K562 (cell line): Measurements from ENCODE around the gene STAT6. TPM values are rescaled to one million over a fixed set of nuclear protein-coding genes. Genes with fewer than 3 reads are reported as not detected.

Source experiments
- BDP1 ChIP-seq: IDR thresholded peaks from 3 replicates; pipeline ENCODE4 v1.6.1; 2011; ENCODE audit not compliant: insufficient read length, insufficient read depth
- CBFA2T3 ChIP-seq: fragments of 450-650 bp; IDR thresholded peaks from 2 replicates; pipeline ENCODE4 v1.6.1; 2017
- DPF2 ChIP-seq: fragments of 450-650 bp; IDR thresholded peaks from 2 replicates; pipeline ENCODE4 v1.6.1; 2016
- JUND ChIP-seq, 2 experiments: IDR thresholded peaks; 2 replicates in 1 of 2; 3 replicates in 1 of 2; pipeline ENCODE4 v1.6.1; 2011; ENCODE audit warnings: borderline replicate concordance in 2 of 2, low read depth in 2 of 2, low read length in 2 of 2, improper control_type of control experiment in 1 of 2, missing biosample characterization in 1 of 2, missing genetic modification characterization in 1 of 2, missing genetic modification reagents in 1 of 2
- MTA1 ChIP-seq: fragments of 450-650 bp; IDR thresholded peaks from 2 replicates; pipeline ENCODE4 v1.6.1; 2017; ENCODE audit warnings: borderline replicate concordance
- NRF1 ChIP-seq, 2 experiments: fragments of 450-650 bp; IDR thresholded peaks in 1 of 2; conservative IDR thresholded peaks in 1 of 2; 2 replicates each; pipeline ENCODE4 v1.6.1; 2014; ENCODE audit warnings: mild to moderate bottlenecking in 2 of 2
- POLR2AphosphoS2 ChIP-seq: IDR thresholded peaks from 2 replicates; pipeline ENCODE4 v1.6.1; 2012; ENCODE audit warnings: low read length, improper control_type of control experiment
- RNF2 ChIP-seq: sonication (generic); IDR thresholded peaks from 2 replicates; pipeline ENCODE4 v1.6.1; 2016
- SMARCA4 ChIP-seq: fragments of 450-650 bp; IDR thresholded peaks from 2 replicates; pipeline ENCODE4 v1.6.1; 2016
- SMARCC2 ChIP-seq: fragments of 450-650 bp; IDR thresholded peaks from 2 replicates; pipeline ENCODE4 v1.6.1; 2017; ENCODE audit warnings: antibody characterized with exemption, moderate library complexity, mild to moderate bottlenecking, low read depth
- SMARCE1 ChIP-seq: fragments of 450-650 bp; IDR thresholded peaks from 2 replicates; pipeline ENCODE4 v1.7.1; 2016; ENCODE audit warnings: mild to moderate bottlenecking
- TEAD4 ChIP-seq, 2 experiments: sonication (generic) in 1 of 2; formaldehyde crosslinking in 1 of 2; IDR thresholded peaks; 2 replicates each; pipeline versions ENCODE4 v1.6.1 to v1.8.0; 2012 to 2022; ENCODE audit warnings: borderline replicate concordance in 1 of 2, inconsistent platforms in 1 of 2, low read length in 1 of 2, mild to moderate bottlenecking in 1 of 2, missing genetic modification reagents in 1 of 2
- TSC22D4 ChIP-seq: fragments of 450-650 bp; IDR thresholded peaks from 2 replicates; pipeline ENCODE4 v1.6.1; 2016; ENCODE audit warnings: missing genetic modification characterization, missing biosample characterization, control low read depth
- ZBTB7A ChIP-seq: IDR thresholded peaks from 2 replicates; pipeline ENCODE4 v1.6.1; 2011; ENCODE audit warnings: low read depth, mild to moderate bottlenecking, low read length, moderate library complexity, borderline replicate concordance; ENCODE audit not compliant: control insufficient read depth
- ZBTB8A ChIP-seq: fragments of 450-650 bp; IDR thresholded peaks from 2 replicates; pipeline ENCODE4 v1.6.1; 2018; ENCODE audit warnings: mild to moderate bottlenecking, moderate library complexity; ENCODE audit not compliant: partially characterized antibody
- ZKSCAN8 ChIP-seq: fragments of 200-800 bp; sonication (Bioruptor generic); IDR thresholded peaks from 2 replicates; pipeline ENCODE4 v1.6.1; 2016; ENCODE audit warnings: missing genetic modification characterization, missing compliant biosample characterization
- ZNF696 ChIP-seq: fragments of 250-450 bp; sonication (Bioruptor Pico); conservative IDR thresholded peaks from 2 replicates; pipeline ENCODE4 v1.4.0; 2020; ENCODE audit warnings: mild to moderate bottlenecking, moderate library complexity
- polyA plus RNA-seq, 8 experiments: library from polyadenylated mRNA; depleted of rRNA in 4 of 8; stranded (reverse) in 5 of 8; unstranded in 3 of 8; fragments of >200 nt; fragmentation: Nextera tagmentation in 2 of 8; fragmentation: Illumina TruSeq in 1 of 8; extraction: Ambion mirVana in 2 of 8; extraction: Trizol in 1 of 8; gene quantifications; 2 replicates each; pipeline versions ENCODE4 v1.2.1 to v1.2.3, GENCODE V29; 2011 to 2014; ENCODE audit warnings: inconsistent platforms in 1 of 8, missing spikeins in 1 of 8
- total RNA-seq, 7 experiments: library from RNA; depleted of rRNA in 6 of 7; stranded (reverse); fragments of >200 nt in 6 of 7; fragmentation: Illumina TruSeq in 2 of 7; extraction: Trizol in 2 of 7; gene quantifications; 2 replicates each; pipeline versions ENCODE4 v1.2.1 to v1.2.3, GENCODE V29; 2011 to 2021; ENCODE audit warnings: low replicate concordance in 1 of 7
- TF ChIP-seq, protein P1 (sequence below), 2 experiments: fragments of 450-650 bp; IDR thresholded peaks; 2 replicates each; pipeline ENCODE4 v1.6.1; 2016
- TF ChIP-seq, protein P2 (sequence below), 2 experiments: fragments of 450-650 bp in 1 of 2; sonication (generic) in 1 of 2; formaldehyde crosslinking; conservative IDR thresholded peaks; 2 replicates each; pipeline versions ENCODE4 v1.4.0 to v1.8.1; 2020 to 2022; ENCODE audit warnings: mild to moderate bottlenecking in 1 of 2, missing genetic modification reagents in 1 of 2
- TF ChIP-seq, protein P3 (sequence below): fragments of 150-350 bp; IDR thresholded peaks from 2 replicates; pipeline ENCODE4 v1.6.1; 2014; ENCODE audit warnings: low read depth, mild to moderate bottlenecking, low read length, borderline replicate concordance
- TF ChIP-seq, protein P4 (sequence below): IDR thresholded peaks from 2 replicates; pipeline ENCODE4 v1.6.1; 2012; ENCODE audit warnings: low read depth, low read length, improper control_type of control experiment, borderline replicate concordance

Gene STAT6
- total and polyA plus RNA-seq, 9 of the 15 experiments (the other 6 are each of a cell fraction or from before 2014, with no cell fraction given), result 2.4 to 49.5 (median 26.5) TPM

- TF ChIP-seq, protein P1, sequence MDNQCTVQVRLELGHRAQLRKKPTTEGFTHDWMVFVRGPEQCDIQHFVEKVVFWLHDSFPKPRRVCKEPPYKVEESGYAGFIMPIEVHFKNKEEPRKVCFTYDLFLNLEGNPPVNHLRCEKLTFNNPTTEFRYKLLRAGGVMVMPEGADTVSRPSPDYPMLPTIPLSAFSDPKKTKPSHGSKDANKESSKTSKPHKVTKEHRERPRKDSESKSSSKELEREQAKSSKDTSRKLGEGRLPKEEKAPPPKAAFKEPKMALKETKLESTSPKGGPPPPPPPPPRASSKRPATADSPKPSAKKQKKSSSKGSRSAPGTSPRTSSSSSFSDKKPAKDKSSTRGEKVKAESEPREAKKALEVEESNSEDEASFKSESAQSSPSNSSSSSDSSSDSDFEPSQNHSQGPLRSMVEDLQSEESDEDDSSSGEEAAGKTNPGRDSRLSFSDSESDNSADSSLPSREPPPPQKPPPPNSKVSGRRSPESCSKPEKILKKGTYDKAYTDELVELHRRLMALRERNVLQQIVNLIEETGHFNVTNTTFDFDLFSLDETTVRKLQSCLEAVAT (IDR thresholded peaks at IDR 0.05), result no peak
- TF ChIP-seq TEAD4 (IDR thresholded peaks at IDR 0.05; ENCODE audit: low read length), result peak; percentile 18; the same call in 1 of the 2 replicates
- TF ChIP-seq TEAD4 (CRISPR knock-in tag; IDR thresholded peaks at IDR 0.05; ENCODE audit: borderline replicate concordance), result no peak
- TF ChIP-seq ZNF696 (CRISPR knock-in tag), result no peak
- TF ChIP-seq SMARCE1, result peak; percentile 84; the same call in 1 of the 2 replicates
- TF ChIP-seq NRF1 (conservative IDR thresholded peaks at IDR 0.05 in 1 of 2, IDR thresholded peaks at IDR 0.05 in 1 of 2), result 0 out of 4 replicates have a peak, but pooled peaks of 1 of the 2 experiments have one; percentile 13
- TF ChIP-seq ZBTB7A, result 0 out of 2 replicates have a peak, but pooled peaks have one; percentile 18
- TF ChIP-seq DPF2, result peak; percentile 81
- peak; percentile 34; the same call in 1 of the 2 replicates for TF ChIP-seq RNF2
- TF ChIP-seq BDP1, result no peak
- peak; percentile 83 for TF ChIP-seq JUND (IDR thresholded peaks at IDR 0.05; ENCODE audit: borderline replicate concordance, low read depth, low read length)
- peak; percentile 56; the same call in 1 of the 3 replicates for TF ChIP-seq JUND (tag; IDR thresholded peaks at IDR 0.05; ENCODE audit: borderline replicate concordance, low read depth, low read length)
- TF ChIP-seq, protein P2, sequence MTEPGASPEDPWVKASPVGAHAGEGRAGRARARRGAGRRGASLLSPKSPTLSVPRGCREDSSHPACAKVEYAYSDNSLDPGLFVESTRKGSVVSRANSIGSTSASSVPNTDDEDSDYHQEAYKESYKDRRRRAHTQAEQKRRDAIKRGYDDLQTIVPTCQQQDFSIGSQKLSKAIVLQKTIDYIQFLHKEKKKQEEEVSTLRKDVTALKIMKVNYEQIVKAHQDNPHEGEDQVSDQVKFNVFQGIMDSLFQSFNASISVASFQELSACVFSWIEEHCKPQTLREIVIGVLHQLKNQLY (CRISPR knock-in tag; conservative IDR thresholded peaks at IDR 0.05), result no peak
- no peak for TF ChIP-seq ZKSCAN8 (CRISPR knock-in tag)
- TF ChIP-seq MTA1, result peak; percentile 40; the same call in 1 of the 2 replicates
- TF ChIP-seq, protein P3, sequence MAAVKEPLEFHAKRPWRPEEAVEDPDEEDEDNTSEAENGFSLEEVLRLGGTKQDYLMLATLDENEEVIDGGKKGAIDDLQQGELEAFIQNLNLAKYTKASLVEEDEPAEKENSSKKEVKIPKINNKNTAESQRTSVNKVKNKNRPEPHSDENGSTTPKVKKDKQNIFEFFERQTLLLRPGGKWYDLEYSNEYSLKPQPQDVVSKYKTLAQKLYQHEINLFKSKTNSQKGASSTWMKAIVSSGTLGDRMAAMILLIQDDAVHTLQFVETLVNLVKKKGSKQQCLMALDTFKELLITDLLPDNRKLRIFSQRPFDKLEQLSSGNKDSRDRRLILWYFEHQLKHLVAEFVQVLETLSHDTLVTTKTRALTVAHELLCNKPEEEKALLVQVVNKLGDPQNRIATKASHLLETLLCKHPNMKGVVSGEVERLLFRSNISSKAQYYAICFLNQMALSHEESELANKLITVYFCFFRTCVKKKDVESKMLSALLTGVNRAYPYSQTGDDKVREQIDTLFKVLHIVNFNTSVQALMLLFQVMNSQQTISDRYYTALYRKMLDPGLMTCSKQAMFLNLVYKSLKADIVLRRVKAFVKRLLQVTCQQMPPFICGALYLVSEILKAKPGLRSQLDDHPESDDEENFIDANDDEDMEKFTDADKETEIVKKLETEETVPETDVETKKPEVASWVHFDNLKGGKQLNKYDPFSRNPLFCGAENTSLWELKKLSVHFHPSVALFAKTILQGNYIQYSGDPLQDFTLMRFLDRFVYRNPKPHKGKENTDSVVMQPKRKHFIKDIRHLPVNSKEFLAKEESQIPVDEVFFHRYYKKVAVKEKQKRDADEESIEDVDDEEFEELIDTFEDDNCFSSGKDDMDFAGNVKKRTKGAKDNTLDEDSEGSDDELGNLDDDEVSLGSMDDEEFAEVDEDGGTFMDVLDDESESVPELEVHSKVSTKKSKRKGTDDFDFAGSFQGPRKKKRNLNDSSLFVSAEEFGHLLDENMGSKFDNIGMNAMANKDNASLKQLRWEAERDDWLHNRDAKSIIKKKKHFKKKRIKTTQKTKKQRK, result no peak
- peak; percentile 72 for TF ChIP-seq SMARCA4
- TF ChIP-seq TSC22D4, result no peak
- TF ChIP-seq, protein P4, sequence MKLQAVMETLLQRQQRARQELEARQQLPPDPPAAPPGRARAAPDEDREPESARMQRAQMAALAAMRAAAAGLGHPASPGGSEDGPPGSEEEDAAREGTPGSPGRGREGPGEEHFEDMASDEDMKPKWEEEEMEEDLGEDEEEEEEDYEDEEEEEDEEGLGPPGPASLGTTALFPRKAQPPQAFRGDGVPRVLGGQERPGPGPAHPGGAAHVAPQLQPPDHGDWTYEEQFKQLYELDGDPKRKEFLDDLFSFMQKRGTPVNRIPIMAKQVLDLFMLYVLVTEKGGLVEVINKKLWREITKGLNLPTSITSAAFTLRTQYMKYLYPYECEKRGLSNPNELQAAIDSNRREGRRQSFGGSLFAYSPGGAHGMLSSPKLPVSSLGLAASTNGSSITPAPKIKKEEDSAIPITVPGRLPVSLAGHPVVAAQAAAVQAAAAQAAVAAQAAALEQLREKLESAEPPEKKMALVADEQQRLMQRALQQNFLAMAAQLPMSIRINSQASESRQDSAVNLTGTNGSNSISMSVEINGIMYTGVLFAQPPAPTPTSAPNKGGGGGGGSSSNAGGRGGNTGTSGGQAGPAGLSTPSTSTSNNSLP, result 0 out of 2 replicates have a peak, but pooled peaks have one; percentile 19
- TF ChIP-seq ZBTB8A, result no peak
- 0 out of 2 replicates have a peak, but pooled peaks have one; percentile 31 for TF ChIP-seq SMARCC2
- TF ChIP-seq CBFA2T3, result peak; percentile 22; the same call in 1 of the 2 replicates
- no peak for TF ChIP-seq POLR2AphosphoS2
Observed at GRCh38 chr12:57097554-57097835, 13.7 kb downstream of the STAT6 start (continued).
